Glutamatergic neuron (in vitro differentiated cells): ENCODE measurements around the gene ANP32A. TPM values are rescaled to one million over a fixed set of nuclear protein-coding genes. Genes with fewer than 3 reads are reported as not detected.
"Not testable (repeated sequence)": the region's sequence is repeated elsewhere in the genome, so short reads cannot be mapped to it uniquely, and the experiment has no call there.

Experiments
- DNase-seq: peaks from one replicate; pipeline ENCODE4 v3.0.0; 2022
- H3K27ac Mint-ChIP-seq: one replicate; pipeline ENCODE4 v1.8.0; 2020; ENCODE audit warnings: mild to moderate bottlenecking, mixed read lengths, inconsistent platforms; ENCODE audit not compliant: unreplicated experiment
- H3K27me3 Mint-ChIP-seq: one replicate; pipeline ENCODE4 v1.8.0; 2020; ENCODE audit warnings: mild to moderate bottlenecking, moderate library complexity, mixed read lengths, inconsistent platforms; ENCODE audit not compliant: unreplicated experiment
- H3K36me3 Mint-ChIP-seq: one replicate; pipeline ENCODE4 v1.8.0; 2020; ENCODE audit warnings: mild to moderate bottlenecking, mixed read lengths, inconsistent platforms; ENCODE audit not compliant: unreplicated experiment
- H3K4me1 Mint-ChIP-seq: one replicate; pipeline ENCODE4 v1.8.0; 2020; ENCODE audit warnings: mild to moderate bottlenecking, low read depth, mixed read lengths, inconsistent platforms; ENCODE audit not compliant: unreplicated experiment
- H3K4me3 Mint-ChIP-seq: one replicate; pipeline ENCODE4 v1.8.0; 2020; ENCODE audit warnings: mild to moderate bottlenecking, mixed read lengths, inconsistent platforms; ENCODE audit not compliant: unreplicated experiment
- H3K9me3 Mint-ChIP-seq: one replicate; pipeline ENCODE4 v1.8.0; 2020; ENCODE audit warnings: mild to moderate bottlenecking, moderate library complexity, mixed read lengths, inconsistent platforms; ENCODE audit not compliant: unreplicated experiment
- CTCF ChIP-seq: fragments of 200-600 bp; sonication (generic); IDR thresholded peaks from one replicate; pipeline ENCODE4 v1.5.0; 2021; ENCODE audit not compliant: partially characterized antibody, unreplicated experiment
- long read RNA-seq: library from polyadenylated mRNA; unstranded; transcript quantifications from one replicate; pipeline ENCODE4 v2.0.0, GENCODE V29; 2020; ENCODE audit not compliant: unreplicated experiment
- total RNA-seq: library from RNA; stranded (reverse); fragmentation: NEBNext Ultra II Directional; extraction: Animal tissue kit (Norgen Biotek cat#: 25700); gene quantifications from one replicate; pipeline ENCODE4 v1.2.1, GENCODE V29; 2021; ENCODE audit not compliant: unreplicated experiment

The ANP32A gene
- total RNA-seq = 134 TPM
- long read RNA-seq, transcript ANP32A-203 (7 exons, 2,440 nt) = major isoform, 5 of 9 reads
- long read RNA-seq, partial matches to known transcripts = 1 of 9 reads
- long read RNA-seq, other reads (novel, unspliced or antisense) = 2 of 9 reads

GRCh38 chr15:68820295-68821189 lies at the start of gene ANP32A:
TSS of gene ANP32A (minus strand) at chr15:68820895. CDS start at chr15:68820751, 144 bp downstream.
- TF ChIP-seq CTCF = no peak
- peak within 1 kb of the TSS; percentile 94 for H3K4me3 Mint-ChIP-seq
- H3K9me3 Mint-ChIP-seq = peaks cover 14% of the 10 kb centered on the region
- H3K27ac Mint-ChIP-seq = peak within 1 kb of the TSS; percentile 94
- H3K36me3 Mint-ChIP-seq = no peaks in the 10 kb centered on the region
- peaks cover 6% of the 10 kb centered on the region for H3K27me3 Mint-ChIP-seq
- peak; percentile 100 for DNase-seq
- H3K4me1 Mint-ChIP-seq = no peaks in the 10 kb centered on the region

DNA sequence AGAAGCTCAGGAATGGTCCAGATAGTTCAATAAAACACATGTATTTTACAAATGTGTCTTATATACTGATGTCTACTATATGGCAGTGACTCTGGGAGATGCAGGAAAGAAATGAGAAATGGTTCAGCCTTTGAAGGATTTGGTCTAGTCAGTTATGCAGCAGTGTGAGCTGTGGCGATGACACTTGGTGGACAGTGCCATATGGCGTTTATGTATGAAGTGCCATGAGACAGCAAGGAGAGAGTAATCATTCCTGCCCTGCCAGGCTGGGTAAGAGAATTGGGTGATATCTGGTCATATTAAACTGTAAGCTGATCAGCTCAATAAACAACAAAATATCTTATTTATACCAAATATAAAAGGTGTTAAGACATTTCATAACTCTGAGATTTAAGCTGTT lies 47.6 kb upstream of the ANP32A start:
- H3K27me3 Mint-ChIP-seq = no peaks in the 10 kb centered on the region
- no peaks in the 10 kb centered on the region for H3K4me1 Mint-ChIP-seq

DNA sequence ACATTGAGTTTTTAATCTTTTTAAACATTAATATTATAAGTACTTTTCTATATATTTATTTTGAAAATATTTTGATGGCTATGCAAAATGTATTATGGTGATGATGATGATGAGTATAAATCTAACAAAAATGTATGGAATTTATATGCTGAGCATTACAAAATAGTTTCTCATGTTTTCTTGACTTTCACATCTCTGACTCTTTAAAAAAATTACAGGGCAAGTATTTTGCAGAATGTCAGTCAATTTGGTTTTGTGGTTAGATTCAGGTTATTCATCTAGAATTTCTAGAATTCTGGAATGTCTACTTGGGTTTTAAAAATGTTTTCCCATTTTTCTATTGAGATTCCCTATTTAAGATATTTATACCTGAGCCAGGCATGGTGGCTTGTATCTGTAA lies 41.7 kb upstream of the ANP32A start:
- peaks cover 17% of the 10 kb centered on the region for H3K36me3 Mint-ChIP-seq
- no peak overlapping the region for H3K27ac Mint-ChIP-seq
- peaks cover 5% of the 10 kb centered on the region for H3K9me3 Mint-ChIP-seq
- no peak overlapping the region for H3K4me3 Mint-ChIP-seq
- no peak for DNase-seq
- no peak for TF ChIP-seq CTCF
- H3K27me3 Mint-ChIP-seq = peaks cover 1% of the 10 kb centered on the region
- no peaks in the 10 kb centered on the region for H3K4me1 Mint-ChIP-seq

More for the DNA sequence above, 47.6 kb upstream of the ANP32A start:
- Mint-ChIP-seq H3K27ac (no peak overlapping the region), H3K36me3 (peaks cover 11% of the 10 kb centered on the region), H3K4me3 (no peak overlapping the region), H3K9me3 (no peaks in the 10 kb centered on the region)
- no peak for TF ChIP-seq CTCF
- DNase-seq = no peak

DNA sequence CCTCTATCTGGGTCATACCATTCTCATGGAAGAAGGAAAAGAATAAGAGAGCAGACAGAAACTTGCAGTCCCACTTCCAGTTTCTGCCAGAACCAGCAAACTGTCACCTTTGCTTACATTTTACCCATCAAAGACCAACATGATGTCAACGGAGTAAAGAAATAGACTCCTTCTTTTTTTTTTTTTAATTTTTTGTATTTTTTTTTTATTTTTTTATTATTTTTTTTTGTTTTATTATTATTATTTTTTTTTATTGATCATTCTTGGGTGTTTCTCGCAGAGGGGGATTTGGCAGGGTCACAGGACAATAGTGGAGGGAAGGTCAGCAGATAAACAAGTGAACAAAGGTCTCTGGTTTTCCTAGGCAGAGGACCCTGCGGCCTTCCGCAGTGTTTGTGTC lies 38.0 kb upstream of the ANP32A start:
- H3K27me3 Mint-ChIP-seq, H3K27ac Mint-ChIP-seq, H3K9me3 Mint-ChIP-seq, H3K4me1 Mint-ChIP-seq, H3K4me3 Mint-ChIP-seq, DNase-seq: not testable (repeated sequence)
- H3K36me3 Mint-ChIP-seq = peaks cover 12% of the 10 kb centered on the region

GRCh38 chr15:68857443-68857842 lies 36.7 kb upstream of the ANP32A start:
- DNase-seq, H3K4me1 Mint-ChIP-seq, H3K27me3 Mint-ChIP-seq, H3K27ac Mint-ChIP-seq, H3K9me3 Mint-ChIP-seq, H3K4me3 Mint-ChIP-seq: not testable (repeated sequence)
- H3K36me3 Mint-ChIP-seq = peaks cover 12% of the 10 kb centered on the region

DNA sequence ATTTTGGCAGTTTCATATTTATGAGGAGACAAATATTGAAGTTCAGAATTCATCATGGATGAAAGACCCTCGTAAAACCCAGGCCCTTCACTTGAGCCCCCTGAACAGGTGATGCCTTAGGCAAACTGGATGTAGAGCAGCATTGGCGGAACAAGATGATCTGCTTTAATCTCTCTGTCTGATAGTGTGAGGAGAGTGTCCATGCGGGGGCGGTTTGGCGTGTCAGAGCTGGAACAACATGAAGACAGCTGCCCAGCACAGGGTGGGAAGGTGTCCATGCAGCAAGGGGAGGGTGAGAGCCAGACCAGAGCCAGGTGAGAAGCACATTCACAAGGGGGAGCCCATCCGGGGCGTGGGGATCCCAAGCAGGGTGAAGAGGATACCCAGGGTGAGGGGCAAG lies 31.8 kb upstream of the ANP32A start:
- Mint-ChIP-seq H3K4me1 (no peaks in the 10 kb centered on the region), H3K4me3 (no peak overlapping the region), H3K36me3 (peaks cover 6% of the 10 kb centered on the region), H3K27me3 (peaks cover 4% of the 10 kb centered on the region), H3K27ac (no peak overlapping the region), H3K9me3 (peaks cover 1% of the 10 kb centered on the region)
- no peak for TF ChIP-seq CTCF
- no peak for DNase-seq
